ENCODE data around the gene CNTNAP3.
"Not testable (repeated sequence)": the region's sequence is repeated elsewhere in the genome, so short reads cannot be mapped to it uniquely, and the experiment has no call there.

GRCh38 chr9:39157714-39158113 lies 130.3 kb downstream of the CNTNAP3 start:
- TF ChIP-seq POLR2AphosphoS5 (IDR thresholded peaks at IDR 0.05; ENCODE audit: low read depth, low read length); POLR2A (IDR thresholded peaks at IDR 0.05; ENCODE audit: control extremely low read depth in 1 of 2, low read depth in 2 of 2, low read length in 2 of 2); CTCF (IDR thresholded peaks at IDR 0.05; ENCODE audit: control extremely low read depth in 1 of 3, insufficient read depth in 1 of 3, low read depth in 1 of 3, low read length in 3 of 3); EZH2 (IDR thresholded peaks at IDR 0.05; ENCODE audit: low read depth, low read length, severe bottlenecking); CEBPB (IDR thresholded peaks at IDR 0.05; ENCODE audit: low read depth, low read length); TCF12 (IDR thresholded peaks at IDR 0.05; ENCODE audit: low read depth, low read length); BRCA1 (IDR thresholded peaks at IDR 0.05; ENCODE audit: low read depth, low read length): not testable (repeated sequence)

Measured in H1 (cell line).